HG02623 (cell line): ENCODE data around the gene EPHX1.

ENCODE experiments used
- ATAC-seq: cut with Tn5 transposase; IDR thresholded peaks from one replicate; pipeline ENCODE4 v1.9.1; 2021; ENCODE audit warnings: moderate library complexity; ENCODE audit not compliant: unreplicated experiment

Gene EPHX1

GRCh38 chr1:225859151-225859550, 49.2 kb downstream of the EPHX1 start:
- ATAC-seq = no peak

DNA sequence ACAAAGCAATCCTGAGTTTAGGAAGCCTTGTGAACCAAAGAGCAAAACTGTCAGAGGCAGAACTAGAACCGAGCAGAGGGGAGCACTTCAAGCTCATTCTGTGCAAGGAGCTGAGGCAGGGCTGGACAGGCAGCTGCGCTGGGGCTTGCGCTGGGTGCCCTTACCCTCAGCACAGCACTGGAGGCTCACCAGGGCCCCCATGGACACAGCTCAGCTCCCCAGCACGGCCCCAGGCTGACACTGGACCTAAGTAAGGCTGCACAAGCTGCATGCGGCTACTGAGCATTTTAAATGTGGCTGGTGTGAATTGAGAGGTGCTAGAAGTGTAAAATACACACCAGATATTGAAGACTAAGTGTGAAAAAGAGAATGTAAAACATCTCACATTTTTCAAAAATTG, 50.2 kb downstream of the EPHX1 start:
- ATAC-seq = no peak

- ATAC-seq = no peak
These were observed 51.0 kb downstream of the EPHX1 start for GRCh38 chr1:225860876-225861441.

- no peak for ATAC-seq
These were observed 52.1 kb downstream of the EPHX1 start for GRCh38 chr1:225861834-225862580.

DNA sequence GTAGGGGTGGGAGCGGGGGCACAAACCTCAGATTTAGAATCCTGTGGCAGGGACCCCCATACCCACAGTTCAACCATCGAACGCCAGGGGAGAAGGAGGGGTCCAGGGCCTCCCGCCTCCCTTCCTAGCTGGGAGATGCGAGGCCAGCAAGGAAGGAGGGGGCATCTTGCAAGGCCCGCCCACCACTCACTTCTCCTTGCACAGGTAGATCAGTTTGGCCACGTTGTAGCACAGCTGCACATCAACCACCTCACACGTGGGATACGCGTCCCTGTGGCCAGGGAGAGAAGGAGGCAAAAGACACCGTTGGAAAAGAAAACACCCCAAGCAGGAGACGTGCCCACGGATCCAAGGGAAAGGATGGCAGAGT, 52.6 kb downstream of the EPHX1 start:
- ATAC-seq = no peak

DNA sequence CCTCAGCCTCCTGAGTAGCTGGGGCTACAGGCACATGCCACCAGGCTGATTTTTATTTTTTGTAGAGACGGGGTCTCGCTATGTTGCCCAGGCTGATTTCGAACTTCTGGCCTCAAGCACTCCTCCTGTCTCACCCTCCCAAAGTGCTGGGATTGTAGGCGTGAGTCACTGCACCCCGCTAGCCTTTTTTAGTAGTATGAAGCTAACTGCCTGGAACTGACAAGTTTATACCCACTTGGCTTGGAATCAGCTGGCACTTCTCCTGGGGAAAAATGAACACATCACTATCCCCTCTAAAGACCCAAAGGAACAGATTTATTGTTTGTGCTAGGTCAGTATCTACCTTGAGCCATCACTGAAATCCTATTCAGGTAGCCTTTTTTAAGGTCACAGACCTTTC, 53.2 kb downstream of the EPHX1 start:
- ATAC-seq = no peak

GRCh38 chr1:225865514-225865913, 55.6 kb downstream of the EPHX1 start:
- no peak for ATAC-seq

DNA sequence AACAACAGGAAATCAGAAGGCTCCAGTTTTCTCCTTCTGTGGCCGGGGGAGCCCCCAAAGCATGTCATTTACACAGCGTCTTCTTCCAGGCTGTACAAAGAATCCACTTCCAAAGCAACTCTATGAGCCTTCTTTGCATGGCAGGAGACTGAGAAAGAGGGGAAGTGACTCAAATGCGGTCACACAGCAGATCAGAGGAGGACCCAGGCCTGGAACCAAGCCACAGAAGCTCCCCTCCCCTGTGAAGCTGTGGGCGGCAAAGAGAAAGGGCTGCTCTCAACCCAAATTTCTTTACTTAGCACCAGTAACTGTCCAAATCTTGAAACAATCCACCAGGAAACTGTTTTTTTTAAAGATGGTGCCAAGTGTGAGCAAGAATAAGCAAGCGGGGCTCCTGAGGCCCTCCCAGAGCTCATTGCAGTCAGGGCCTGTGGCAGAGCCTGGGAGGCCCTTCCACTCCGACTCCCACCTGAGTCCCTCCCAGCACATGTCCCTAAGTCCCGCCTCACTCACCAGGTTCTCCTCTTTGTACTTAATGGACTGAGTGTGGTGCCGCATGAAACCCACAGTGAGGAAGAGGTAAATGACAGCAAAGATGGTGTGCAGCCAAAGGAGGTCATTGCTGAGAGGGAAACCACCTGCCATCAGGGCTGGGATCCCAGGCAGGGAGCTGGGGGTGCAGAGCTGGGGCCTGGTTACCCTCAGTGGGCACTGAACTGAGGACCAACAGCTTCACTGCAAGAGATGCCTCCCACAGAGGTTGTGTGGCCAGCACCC, 56.3 kb downstream of the EPHX1 start:
- no peak for ATAC-seq

DNA sequence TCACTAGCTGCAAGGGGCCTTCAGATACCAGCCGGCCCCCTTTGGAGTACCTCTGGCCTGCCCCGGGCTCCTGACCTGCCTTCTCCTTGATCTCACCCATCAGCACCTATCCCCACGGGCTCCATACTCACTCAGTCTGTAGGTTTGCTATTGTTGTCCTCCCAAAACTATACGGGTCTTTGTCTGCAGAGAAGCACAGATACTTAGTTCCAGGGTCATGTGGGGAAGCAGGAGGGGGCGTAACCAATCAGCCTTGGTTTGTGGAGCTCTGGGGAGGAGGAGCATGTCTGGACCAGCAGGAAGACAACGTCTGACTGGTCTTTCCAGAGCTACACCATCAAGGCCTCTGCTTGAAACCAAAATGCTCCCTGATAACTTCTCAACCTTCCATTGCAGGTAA, 57.1 kb downstream of the EPHX1 start:
- no peak for ATAC-seq

- no peak for ATAC-seq
These were observed 58.9 kb downstream of the EPHX1 start for GRCh38 chr1:225868631-225869330.

DNA sequence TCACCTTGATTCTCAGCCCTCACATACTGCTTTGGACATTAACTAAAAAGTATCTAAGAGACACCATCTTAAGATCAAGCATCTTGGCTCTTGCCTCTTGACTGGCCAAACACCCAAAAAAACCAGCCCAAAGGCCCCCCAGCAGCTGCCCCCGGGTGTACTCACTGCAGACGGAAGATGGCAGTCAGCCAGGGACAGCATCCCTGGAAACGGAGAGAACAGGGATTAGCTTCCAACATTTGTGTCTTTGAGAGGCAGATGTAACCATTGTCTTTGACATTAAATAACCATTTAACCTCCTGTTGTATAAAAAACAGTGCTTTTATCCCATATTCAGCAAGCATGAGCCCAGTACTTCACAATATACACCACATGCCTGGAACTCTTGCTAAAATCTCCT, 61.0 kb downstream of the EPHX1 start:
- ATAC-seq = no peak

- ATAC-seq = no peak
These were observed 61.6 kb downstream of the EPHX1 start for GRCh38 chr1:225871359-225872074.

DNA sequence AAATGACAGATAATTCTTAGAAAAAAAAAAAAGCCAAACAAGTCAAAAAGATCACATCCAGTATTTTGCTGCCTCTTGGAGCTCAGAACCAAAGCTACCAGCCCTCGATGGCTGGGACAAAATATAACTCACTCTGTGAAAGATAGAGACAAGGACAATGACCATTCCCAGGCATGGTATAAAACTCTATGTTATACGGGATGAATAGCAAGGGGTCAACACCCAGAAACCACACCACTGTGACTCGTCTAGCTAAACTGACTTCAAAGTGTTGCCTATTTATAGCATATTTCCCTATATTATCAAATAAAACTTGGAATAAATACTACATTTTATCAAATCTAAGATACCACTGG, 62.1 kb downstream of the EPHX1 start:
- ATAC-seq = no peak

DNA sequence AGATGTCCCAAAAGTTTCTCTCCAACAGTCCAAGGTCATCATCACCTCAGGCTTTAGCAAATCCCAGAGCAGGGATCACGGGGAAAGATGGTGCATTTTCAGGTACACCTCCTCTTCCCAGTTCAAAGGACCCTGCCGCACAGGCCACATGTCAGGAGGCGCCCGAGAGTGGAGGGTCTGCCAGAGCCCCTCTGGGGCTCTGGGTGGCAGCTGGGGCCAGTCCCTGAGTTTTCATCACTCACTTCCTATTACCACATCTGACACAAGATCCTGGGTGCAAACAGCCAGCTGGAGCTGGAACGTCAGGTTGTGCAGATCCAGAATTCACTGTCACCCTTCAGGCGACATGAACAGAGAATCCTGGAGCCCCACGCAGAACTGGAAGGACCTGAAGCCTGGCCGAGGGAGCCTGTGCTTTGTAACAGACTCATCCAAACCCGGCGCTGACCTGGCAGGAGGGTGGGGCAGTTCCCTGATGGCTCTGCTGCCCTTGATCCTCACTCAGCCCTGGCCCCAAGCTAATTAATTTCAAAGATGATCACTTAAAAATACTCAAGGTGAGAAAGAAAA, 63.4 kb downstream of the EPHX1 start:
- ATAC-seq = no peak

DNA sequence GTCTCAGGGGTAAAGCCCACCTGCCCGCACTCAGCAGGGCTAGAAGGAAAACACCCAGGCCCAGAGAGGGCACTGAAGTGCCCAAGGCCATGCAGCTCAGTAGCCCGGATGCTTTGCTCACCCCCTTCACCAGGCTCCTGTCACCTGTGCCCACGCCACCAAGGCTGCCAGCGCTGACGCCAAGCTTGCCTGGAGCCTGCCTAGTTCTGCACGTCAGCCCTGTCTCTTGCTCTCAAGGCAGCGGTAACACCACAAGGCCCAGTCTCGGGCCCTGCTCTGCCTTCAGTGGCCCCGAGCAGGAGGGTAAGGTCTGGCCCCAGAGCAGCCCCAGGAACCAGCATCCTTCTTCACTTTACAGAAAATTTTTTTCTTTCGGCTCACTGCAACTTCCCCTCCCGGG, 64.5 kb downstream of the EPHX1 start:
- ATAC-seq = no peak

- ATAC-seq = no peak
These were observed 65.3 kb downstream of the EPHX1 start for GRCh38 chr1:225875044-225875815.

DNA sequence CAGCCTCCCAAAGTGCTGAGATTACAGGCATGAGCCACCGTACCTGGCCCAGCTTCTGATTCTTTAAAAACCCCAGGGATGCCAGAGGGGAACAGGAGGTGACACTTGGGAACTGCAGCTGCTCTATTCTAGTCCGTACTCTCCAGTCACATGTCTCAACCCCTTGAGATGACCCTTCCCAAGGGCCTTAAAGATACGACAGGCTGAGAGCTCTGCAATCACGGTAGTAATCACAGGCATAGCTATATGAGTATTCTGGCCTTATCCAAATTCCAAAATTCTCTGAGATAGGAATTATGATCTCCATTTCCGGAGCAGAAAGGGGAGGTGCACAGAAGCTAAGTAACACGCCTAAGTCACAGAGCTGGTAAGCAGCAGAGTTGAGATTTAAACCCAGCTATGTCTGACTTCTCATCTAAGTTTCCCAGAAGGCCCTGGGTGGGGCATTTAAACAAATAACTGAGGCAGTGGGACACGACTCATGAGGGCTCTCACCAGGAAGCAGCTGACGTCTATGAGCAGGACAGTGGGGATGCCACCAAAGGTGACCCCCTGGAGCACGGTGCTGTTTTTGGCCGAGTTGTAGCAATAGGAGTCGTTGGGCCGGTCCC, 67.1 kb downstream of the EPHX1 start:
- no peak for ATAC-seq

DNA sequence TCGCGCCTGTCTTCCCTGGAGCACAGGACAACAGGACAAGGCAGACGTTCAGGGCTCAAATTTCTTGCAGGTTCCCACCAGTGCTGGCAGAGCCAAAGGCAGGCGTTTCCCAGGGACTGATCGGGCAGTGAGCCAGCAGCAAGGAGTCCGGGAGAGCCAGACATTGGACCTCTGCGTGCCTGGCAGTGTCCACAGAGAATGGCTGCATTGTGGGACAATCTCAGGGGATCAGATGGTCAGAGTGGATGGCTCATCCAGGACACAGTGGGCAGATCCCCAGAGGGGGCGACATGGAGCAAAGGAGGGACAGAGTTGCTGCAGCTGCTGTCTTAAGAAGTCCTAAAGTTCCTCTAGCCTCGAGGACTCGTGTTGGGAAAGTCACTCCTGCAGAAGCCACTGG, 67.7 kb downstream of the EPHX1 start:
- no peak for ATAC-seq

DNA sequence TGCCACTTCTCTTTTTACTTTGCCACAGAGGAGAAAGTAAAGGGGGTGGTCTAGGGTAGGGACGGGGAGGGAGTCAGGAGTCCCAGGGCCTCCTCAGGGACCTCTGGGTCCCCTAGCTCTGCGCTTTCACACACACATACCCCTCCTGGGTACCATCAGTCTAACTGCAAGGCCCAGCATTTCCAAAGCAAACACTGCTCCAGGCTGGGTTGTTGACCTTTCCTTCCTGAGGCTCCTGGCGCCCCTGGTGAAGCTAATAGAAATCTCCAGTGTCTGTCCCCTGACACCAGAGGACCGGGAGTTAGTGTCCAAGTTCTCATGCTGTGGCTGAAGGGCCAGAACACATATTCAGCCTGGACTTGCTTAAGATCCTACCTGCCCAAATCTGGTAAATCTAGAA, 68.4 kb downstream of the EPHX1 start:
- no peak for ATAC-seq
